H7 (cell line): ENCODE measurements around the gene STH. TPM values are rescaled to one million over a fixed set of nuclear protein-coding genes. Genes with fewer than 3 reads are reported as not detected.

ENCODE experiments used
- DNase-seq: peaks from one replicate; pipeline ENCODE4 v3.0.0; 2012
- H3K27me3 ChIP-seq: 2 replicates; pipeline ENCODE4 v1.6.0; 2011; ENCODE audit warnings: mild to moderate bottlenecking, low read length; ENCODE audit not compliant: control insufficient read depth, insufficient read depth
- H3K36me3 ChIP-seq: replicated peaks from 2 replicates; pipeline ENCODE4 v1.5.1; 2011; ENCODE audit warnings: low read length; ENCODE audit not compliant: control insufficient read depth, insufficient read depth
- H3K4me3 ChIP-seq: 2 replicates; pipeline ENCODE4 v1.5.1; 2011; ENCODE audit warnings: low read depth, mild to moderate bottlenecking, control low read depth, low read length, moderate library complexity; ENCODE audit not compliant: insufficient read depth
- total RNA-seq: library from RNA; depleted of rRNA; stranded (reverse); fragments of >200 nt; shearing (Covaris generic); gene quantifications from 2 replicates; pipeline ENCODE4 v1.2.3, GENCODE V29; 2014

STH gene
- total RNA-seq, 1 experiment from 2014 or later = not detected

DNA sequence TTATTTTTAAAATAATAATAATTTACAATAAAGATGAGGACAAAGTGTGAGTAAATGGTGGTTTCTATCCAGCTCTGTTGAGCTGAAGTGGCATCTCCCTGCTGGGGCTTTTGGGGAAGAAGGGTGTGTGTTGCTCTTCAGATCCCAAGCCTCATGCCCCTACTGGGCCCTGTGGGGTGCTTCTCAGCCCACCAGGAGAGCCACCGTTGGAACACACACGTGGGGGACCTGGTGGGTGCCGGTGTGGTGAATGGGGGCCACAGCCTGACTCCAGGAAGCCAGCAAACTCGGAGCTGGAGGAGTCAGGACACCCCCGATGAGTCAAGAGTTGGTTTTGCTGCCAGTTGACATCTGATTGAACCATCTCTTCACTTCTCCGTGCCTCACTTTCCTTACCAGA, 37.8 kb upstream of the STH start:
- no peaks in the 10 kb centered on the region for H3K36me3 ChIP-seq
- DNase-seq = no peak
- H3K4me3 ChIP-seq = no peak overlapping the region
- no peaks in the 10 kb centered on the region for H3K27me3 ChIP-seq

DNA sequence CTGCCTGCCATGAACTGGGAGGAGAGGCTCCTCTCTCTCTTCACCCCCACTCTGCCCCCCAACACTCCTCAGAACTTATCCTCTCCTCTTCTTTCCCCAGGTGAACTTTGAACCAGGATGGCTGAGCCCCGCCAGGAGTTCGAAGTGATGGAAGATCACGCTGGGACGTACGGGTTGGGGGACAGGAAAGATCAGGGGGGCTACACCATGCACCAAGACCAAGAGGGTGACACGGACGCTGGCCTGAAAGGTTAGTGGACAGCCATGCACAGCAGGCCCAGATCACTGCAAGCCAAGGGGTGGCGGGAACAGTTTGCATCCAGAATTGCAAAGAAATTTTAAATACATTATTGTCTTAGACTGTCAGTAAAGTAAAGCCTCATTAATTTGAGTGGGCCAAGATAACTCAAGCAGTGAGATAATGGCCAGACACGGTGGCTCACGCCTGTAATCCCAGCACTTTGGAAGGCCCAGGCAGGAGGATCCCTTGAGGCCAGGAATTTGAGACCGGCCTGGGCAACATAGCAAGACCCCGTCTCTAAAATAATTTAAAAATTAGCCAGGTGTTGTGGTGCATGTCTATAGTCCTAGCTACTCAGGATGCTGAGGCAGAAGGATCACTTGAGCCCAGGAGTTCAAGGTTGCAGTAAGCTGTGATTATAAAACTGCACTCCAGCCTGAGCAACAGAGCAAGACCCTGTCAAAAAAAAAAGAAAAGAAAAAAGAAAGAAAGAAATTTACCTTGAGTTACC, 36.7 kb upstream of the STH start:
- Histone ChIP-seq H3K4me3 (no peak overlapping the region), H3K36me3 (no peaks in the 10 kb centered on the region), H3K27me3 (no peaks in the 10 kb centered on the region)
- no peak for DNase-seq

DNA sequence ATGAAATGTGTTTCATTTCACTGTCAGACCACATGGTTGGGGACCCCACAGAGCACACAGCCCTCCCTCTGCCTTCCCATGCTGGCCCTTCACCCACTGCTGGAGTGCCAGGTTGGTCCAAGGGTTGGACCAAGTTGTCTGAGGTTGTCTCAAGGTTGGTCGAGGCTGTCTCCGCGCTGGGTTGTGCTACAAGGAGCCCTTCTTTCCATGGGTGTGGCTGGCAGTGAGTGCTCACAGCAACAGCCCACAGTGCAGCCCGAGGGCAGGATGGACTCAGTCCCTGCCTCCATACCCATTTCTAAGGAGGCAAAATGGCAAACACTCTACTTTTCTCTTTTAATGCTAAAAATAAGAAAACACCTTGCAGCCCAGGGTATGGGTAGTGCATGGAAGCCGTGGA, 35.8 kb upstream of the STH start:
- Histone ChIP-seq H3K36me3 (no peaks in the 10 kb centered on the region), H3K27me3 (no peaks in the 10 kb centered on the region), H3K4me3 (no peak overlapping the region)
- no peak for DNase-seq

DNA sequence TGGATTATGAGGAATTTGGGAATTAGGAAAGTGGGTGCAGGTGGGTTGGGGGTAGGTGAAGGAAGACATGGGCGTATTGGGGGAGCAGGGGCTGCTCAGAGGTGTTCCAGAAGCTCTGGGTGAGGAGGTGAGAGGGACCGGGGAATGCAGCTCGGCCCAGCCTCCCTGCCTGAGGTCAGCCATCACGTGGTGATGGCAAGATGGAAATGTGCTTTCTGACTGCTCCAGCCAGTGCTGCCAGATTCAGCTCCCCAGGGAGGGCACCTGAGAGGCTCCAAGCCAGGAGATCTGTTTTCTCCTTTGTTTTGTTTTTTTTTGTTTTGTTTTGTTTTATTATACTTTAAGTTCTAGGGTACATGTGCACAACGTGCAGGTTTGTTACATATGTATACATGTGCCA, 35.2 kb upstream of the STH start:
- H3K4me3 ChIP-seq = no peak overlapping the region

DNA sequence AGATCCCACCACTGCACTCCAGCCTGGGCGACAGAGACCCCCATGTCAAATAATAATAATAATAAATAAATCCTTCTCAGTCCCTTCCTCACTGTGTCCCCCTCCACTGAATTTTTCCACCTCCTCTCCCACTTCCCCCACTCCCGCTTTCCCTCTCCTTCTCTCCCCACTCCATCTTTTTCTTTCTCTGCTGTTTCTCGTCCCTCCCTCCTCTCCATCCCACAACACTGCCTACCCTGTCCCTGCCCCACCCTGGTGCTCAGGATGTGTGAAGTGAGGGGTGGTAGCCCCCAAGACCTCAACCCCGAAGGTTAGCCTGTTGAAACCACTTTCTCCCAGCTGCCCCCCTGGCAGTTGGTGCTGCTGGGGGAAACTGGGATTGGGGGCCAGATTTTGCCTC, 34.4 kb upstream of the STH start:
- H3K36me3 ChIP-seq = no peaks in the 10 kb centered on the region
- H3K4me3 ChIP-seq = no peak overlapping the region
- no peaks in the 10 kb centered on the region for H3K27me3 ChIP-seq
- DNase-seq = no peak

More for the DNA sequence above, 35.2 kb upstream of the STH start:
- H3K36me3 ChIP-seq = no peaks in the 10 kb centered on the region
- H3K27me3 ChIP-seq = no peaks in the 10 kb centered on the region
- no peak for DNase-seq

DNA sequence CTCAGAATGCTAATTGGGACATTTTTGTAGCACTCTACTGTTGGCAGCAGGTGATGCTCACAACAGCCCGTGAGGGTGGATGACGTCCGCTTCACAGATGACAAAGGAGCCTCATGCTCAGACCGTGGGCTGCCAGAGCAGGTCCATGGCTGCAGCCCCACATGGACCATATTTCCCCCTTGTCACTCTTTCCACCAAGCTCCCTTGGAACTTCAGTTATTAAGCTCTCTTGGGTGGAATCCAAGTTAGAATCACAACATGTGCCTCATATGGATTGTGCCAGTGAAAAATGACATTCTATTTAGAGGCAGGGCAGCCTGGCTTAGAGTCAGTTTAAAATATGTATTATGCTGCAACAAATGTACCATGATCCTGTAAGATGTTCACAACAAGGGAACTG, 33.2 kb upstream of the STH start:
- Histone ChIP-seq H3K4me3 (no peak overlapping the region), H3K36me3 (no peaks in the 10 kb centered on the region), H3K27me3 (no peaks in the 10 kb centered on the region)
- DNase-seq = no peak

DNA sequence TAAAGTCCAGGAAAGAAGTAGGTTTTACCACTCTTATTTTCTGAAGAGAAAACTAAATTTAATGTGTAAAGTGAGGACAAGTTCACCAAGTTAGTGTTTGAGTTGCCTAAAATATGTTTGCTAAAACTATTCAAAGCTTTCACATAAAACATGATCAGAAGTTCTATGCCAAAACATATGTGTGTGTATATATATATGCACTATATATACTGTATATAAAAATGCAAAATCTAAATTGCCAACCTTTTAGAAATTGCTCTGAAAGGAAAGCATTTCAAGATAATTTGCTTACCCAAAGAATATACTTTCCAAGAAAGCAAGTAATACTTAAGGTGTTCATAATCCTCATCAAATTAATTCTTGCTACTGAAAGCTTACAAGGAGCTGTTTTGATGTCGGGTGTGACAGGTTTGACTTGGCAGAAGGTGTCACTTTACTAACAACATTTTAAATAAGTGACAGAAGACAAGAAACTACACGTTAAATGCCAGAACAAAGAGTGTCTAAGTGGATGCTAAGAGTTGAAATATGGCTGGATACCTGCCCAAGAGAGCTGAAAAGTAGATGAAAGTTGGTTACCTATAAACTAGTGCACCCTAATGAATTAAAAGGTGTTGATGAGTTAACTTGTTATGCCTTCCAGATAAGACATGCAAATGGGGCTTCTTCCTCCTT, 32.3 kb upstream of the STH start:
- Histone ChIP-seq H3K36me3 (no peaks in the 10 kb centered on the region), H3K27me3 (no peaks in the 10 kb centered on the region), H3K4me3 (no peak overlapping the region)
- DNase-seq = no peak

DNA sequence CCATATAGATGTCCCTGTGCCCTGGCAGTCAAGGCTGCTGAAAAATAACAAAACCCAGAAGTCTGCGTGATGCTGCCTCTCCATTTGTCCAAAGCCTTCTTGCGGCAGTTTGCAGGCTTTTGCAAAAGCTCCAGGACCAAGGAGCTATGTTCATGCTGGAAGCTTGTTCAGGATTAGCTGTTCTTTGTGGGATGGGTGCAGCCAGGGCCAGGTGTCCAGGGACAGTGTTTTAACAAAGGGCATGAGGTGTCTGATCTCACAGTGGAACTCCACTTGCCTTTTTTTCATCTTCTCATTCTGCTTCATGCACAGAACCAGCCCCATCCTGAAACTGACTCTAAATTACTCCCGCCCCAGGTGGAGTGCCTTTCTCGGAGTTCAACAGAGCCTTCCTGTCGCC, 31.7 kb upstream of the STH start:
- no peaks in the 10 kb centered on the region for H3K36me3 ChIP-seq
- DNase-seq = no peak
- no peaks in the 10 kb centered on the region for H3K27me3 ChIP-seq
- H3K4me3 ChIP-seq = no peak overlapping the region

DNA sequence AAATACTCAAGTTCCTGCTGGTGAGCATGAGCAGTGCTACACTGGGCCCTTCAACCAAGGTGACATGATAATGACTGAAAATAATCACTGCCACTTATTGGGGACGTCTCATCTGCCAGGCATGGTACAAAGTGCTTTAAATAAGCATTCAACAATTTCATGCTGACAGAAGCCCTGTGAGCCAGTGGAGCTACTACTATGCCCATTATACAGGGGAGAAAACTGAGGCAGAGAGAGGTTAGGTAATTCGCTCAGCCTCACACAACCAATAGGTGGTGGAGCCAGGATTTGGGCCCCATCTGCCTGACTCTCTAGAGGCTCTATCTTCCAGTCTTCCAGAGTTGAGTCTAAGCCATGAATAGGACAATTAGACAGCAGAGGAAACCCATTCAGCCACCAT, 30.3 kb upstream of the STH start:
- Histone ChIP-seq H3K36me3 (no peaks in the 10 kb centered on the region), H3K27me3 (no peaks in the 10 kb centered on the region), H3K4me3 (no peak overlapping the region)
- no peak for DNase-seq

DNA sequence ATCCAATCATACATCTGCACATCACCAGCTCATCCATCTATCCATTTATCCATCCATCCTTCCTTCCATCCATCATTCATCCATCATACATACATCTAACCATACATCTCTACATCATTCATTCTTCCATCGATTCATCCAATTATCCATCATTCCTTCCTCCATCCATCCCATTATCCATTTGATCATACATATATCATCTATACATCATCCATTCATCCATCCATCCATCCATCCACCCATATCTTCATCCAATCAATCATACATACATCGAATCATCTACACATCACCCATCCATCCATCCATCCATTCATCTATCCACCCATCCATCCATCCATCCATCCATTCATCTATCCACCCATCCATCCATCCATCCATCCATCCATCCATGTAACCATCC, 29.3 kb upstream of the STH start:
- H3K27me3 ChIP-seq = no peaks in the 10 kb centered on the region
- no peak overlapping the region for H3K4me3 ChIP-seq
- H3K36me3 ChIP-seq = no peaks in the 10 kb centered on the region
- DNase-seq = no peak

DNA sequence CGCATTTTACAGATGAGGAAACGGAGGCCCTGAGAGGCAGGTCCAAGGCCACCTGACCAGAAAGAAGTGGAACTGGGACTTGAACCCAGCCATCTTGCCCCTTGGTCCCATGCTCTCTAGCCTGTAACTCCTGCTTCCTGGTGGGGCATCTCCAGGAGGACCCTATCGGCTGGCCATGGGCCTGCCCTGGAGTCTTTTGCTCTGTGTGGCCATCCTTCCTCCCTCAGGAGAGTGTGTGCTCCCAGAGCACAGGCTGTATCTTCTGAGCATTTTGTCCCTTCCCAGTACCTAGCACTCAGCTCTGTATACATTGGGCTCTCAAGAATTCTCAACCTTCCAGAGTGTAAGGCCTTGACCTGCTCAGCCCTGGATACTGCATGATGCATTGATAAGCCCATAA, 28.4 kb upstream of the STH start:
- Histone ChIP-seq H3K4me3 (no peak overlapping the region), H3K36me3 (no peaks in the 10 kb centered on the region), H3K27me3 (no peaks in the 10 kb centered on the region)
- DNase-seq = no peak

DNA sequence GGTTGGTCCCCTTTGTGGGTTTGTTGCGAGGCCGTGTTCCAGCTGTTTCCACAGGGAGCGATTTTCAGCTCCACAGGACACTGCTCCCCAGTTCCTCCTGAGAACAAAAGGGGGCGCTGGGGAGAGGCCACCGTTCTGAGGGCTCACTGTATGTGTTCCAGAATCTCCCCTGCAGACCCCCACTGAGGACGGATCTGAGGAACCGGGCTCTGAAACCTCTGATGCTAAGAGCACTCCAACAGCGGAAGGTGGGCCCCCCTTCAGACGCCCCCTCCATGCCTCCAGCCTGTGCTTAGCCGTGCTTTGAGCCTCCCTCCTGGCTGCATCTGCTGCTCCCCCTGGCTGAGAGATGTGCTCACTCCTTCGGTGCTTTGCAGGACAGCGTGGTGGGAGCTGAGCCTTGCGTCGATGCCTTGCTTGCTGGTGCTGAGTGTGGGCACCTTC, 27.3 kb upstream of the STH start:
- peak; percentile 85 for DNase-seq
- H3K4me3 ChIP-seq = no peak overlapping the region
- no peaks in the 10 kb centered on the region for H3K27me3 ChIP-seq
- no peaks in the 10 kb centered on the region for H3K36me3 ChIP-seq

DNA sequence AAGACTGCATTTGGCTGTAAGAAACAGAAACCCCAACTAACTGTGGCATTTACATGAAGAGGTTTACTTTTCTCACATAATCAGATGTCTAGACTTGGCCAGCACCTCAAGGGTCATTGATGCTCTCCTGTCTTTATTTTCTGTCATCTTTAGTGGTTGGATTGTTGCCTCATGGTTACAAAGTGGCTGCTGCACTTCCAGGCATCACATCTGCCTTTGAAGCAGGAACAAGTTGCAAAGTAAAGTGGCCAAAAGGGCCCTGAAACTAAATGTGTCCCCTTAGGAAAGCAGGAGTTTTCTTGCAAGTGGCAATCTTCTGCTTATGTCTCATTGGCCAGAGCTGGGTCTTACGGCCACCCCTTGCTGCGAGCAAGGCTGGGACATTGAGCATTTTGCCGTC, 26.5 kb upstream of the STH start:
- H3K4me3 ChIP-seq = no peak overlapping the region
- H3K36me3 ChIP-seq = no peaks in the 10 kb centered on the region
- DNase-seq = no peak
- no peaks in the 10 kb centered on the region for H3K27me3 ChIP-seq

DNA sequence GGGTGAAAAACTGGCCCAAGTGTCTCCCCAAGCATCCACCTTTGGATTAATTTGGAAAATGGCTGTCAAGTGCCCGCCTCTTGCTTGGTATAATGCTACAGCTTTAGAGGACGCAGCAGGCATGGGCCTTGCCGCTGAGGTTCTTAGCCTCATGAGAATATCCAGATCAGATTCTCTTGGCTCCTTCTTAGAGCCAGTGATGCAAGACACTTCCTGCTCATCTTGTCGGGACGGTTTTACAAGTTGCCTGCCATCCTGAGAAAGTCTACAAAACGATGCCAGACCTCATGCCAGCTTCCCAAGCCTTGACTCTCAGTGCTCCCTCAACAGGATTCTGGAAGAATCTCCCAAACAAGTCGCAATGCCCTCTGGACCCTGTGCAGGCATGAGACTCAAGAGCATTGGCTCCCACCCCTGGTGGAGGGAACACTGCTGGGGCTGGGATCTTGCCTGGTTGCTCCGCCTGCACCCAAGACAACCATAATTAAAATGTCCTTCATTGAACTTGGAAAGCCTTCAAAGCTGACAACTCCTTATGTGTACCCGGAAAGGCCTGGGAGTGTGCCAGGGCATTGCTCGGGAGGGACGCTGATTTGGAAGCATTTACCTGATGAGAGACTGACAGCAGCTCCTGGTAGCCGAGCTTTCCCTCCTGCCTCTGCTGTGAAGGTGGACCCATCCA, 25.8 kb upstream of the STH start:
- no peaks in the 10 kb centered on the region for H3K36me3 ChIP-seq

More for the DNA sequence above, 25.8 kb upstream of the STH start:
- Histone ChIP-seq H3K4me3 (no peak overlapping the region), H3K27me3 (no peaks in the 10 kb centered on the region)
- DNase-seq = no peak
